ENCODE data around the gene INTS2. TPM values are rescaled to one million over a fixed set of nuclear protein-coding genes. Genes with fewer than 3 reads are reported as not detected.

The INTS2 gene
- total RNA-seq, 1 experiment from 2014 or later = 18.1 TPM

DNA sequence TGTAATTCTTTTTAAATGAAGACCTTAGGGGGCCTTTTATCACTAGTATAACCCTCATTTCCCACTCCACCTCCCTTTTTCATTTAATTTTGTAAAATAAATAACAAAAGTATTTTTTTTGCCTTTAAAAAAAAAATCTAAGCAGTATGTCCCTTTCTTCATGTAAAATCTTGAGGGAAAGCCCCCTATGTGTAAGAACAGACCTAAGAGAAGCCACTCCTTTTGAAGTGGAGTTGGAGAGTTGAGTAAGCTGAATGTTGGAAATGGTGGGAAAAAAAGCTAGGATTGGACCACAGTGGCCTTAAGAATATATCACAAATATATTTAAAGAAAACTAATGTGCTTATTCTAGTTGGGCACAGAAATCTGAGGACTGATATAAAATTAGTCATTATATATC lies 44.5 kb upstream of the INTS2 start:
- Histone ChIP-seq H3K79me2 (ENCODE audit: low read length) (peaks cover 33% of the 10 kb centered on the region), H2AFZ (ENCODE audit: low read length) (no peak overlapping the region), H3K9me2 (replicated peaks; ENCODE audit: low read length) (no peaks in the 10 kb centered on the region), H3K4me2 (ENCODE audit: low read length) (no peak overlapping the region), H3K9ac (ENCODE audit: low read length) (no peak overlapping the region), H4K20me1 (ENCODE audit: low read length) (no peaks in the 10 kb centered on the region), H3F3A (ENCODE audit: low read length, unreplicated experiment) (peaks cover 4% of the 10 kb centered on the region), H3K9me3 (ENCODE audit: low read length) (no peaks in the 10 kb centered on the region), H3K36me3 (ENCODE audit: low read depth, low read length) (peaks cover 24% of the 10 kb centered on the region), H3K27ac (ENCODE audit: low read length) (no peak overlapping the region), H3K4me3 (ENCODE audit: low read length) (no peak overlapping the region), H3K4me1 (ENCODE audit: insufficient read depth, low read length) (no peaks in the 10 kb centered on the region), H3K27me3 (ENCODE audit: low read length) (no peaks in the 10 kb centered on the region)
- POLR2A ChIA-PET (ENCODE audit: unreplicated experiment) = no interaction called here
- ATAC-seq (no peak), DNase-seq (no peak)
- intact Hi-C loops (cut with micrococcal nuclease) = no loop called here
- no TSS peak for BruUV-seq (replicated peaks)
- TF ChIP-seq, protein P1, sequence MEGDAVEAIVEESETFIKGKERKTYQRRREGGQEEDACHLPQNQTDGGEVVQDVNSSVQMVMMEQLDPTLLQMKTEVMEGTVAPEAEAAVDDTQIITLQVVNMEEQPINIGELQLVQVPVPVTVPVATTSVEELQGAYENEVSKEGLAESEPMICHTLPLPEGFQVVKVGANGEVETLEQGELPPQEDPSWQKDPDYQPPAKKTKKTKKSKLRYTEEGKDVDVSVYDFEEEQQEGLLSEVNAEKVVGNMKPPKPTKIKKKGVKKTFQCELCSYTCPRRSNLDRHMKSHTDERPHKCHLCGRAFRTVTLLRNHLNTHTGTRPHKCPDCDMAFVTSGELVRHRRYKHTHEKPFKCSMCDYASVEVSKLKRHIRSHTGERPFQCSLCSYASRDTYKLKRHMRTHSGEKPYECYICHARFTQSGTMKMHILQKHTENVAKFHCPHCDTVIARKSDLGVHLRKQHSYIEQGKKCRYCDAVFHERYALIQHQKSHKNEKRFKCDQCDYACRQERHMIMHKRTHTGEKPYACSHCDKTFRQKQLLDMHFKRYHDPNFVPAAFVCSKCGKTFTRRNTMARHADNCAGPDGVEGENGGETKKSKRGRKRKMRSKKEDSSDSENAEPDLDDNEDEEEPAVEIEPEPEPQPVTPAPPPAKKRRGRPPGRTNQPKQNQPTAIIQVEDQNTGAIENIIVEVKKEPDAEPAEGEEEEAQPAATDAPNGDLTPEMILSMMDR (conservative IDR thresholded peaks at IDR 0.05; ENCODE audit: low read depth, low read length) = no peak
- CTCF ChIA-PET = no interaction called here

DNA sequence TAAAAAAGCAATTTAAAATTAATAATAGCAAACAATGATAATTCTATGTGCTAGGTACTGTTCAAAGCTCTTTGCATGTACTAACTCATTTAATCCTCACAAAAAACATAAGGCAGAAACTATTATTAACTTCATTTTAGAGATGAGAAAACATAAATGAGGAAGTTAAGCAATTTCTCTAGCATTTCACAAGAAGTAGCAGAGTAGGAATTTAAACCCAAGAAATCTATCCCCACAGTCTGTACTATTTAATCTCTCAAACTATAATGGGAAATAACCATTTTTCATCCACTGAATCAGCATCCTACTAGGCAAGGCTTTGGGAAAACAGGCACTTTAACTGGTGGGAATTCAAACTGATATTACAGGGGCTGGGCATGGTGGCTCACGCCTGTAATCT lies 42.2 kb upstream of the INTS2 start:
- peaks cover 36% of the 10 kb centered on the region for H3K36me3 ChIP-seq (ENCODE audit: low read depth, low read length)
- no peak overlapping the region for H3K4me2 ChIP-seq (ENCODE audit: low read length)
- no peak overlapping the region for H3K9ac ChIP-seq (ENCODE audit: low read length)
- peaks cover 7% of the 10 kb centered on the region for H3F3A ChIP-seq (ENCODE audit: low read length, unreplicated experiment)
- H3K4me1 ChIP-seq (ENCODE audit: insufficient read depth, low read length) = no peaks in the 10 kb centered on the region
- ATAC-seq (no peak), DNase-seq (no peak)
- H3K27me3 ChIP-seq (ENCODE audit: low read length) = no peaks in the 10 kb centered on the region
- TF ChIP-seq, protein P1 (conservative IDR thresholded peaks at IDR 0.05; ENCODE audit: low read depth, low read length) = no peak
- TF ChIP-seq EZH2 (IDR thresholded peaks at IDR 0.05; ENCODE audit: low read length, unreplicated experiment) (no peak), EZH2phosphoT487 (IDR thresholded peaks at IDR 0.05; ENCODE audit: borderline replicate concordance, low read length) (no peak)
- no peak overlapping the region for H3K27ac ChIP-seq (ENCODE audit: low read length)
- H3K4me3 ChIP-seq (ENCODE audit: low read length) = no peak overlapping the region
- no peaks in the 10 kb centered on the region for H3K9me2 ChIP-seq (replicated peaks; ENCODE audit: low read length)
- H4K20me1 ChIP-seq (ENCODE audit: low read length) = no peaks in the 10 kb centered on the region
- H3K79me2 ChIP-seq (ENCODE audit: low read length) = peaks cover 16% of the 10 kb centered on the region; the same call in 1 of the 2 replicates
- POLR2A ChIA-PET (ENCODE audit: unreplicated experiment) = no interaction called here
- BruUV-seq (replicated peaks) = no TSS peak
- CTCF ChIA-PET = no interaction called here
- no peaks in the 10 kb centered on the region for H3K9me3 ChIP-seq (ENCODE audit: low read length)
- intact Hi-C loops (cut with micrococcal nuclease) = no loop called here
- H2AFZ ChIP-seq (ENCODE audit: low read length) = no peak overlapping the region

DNA sequence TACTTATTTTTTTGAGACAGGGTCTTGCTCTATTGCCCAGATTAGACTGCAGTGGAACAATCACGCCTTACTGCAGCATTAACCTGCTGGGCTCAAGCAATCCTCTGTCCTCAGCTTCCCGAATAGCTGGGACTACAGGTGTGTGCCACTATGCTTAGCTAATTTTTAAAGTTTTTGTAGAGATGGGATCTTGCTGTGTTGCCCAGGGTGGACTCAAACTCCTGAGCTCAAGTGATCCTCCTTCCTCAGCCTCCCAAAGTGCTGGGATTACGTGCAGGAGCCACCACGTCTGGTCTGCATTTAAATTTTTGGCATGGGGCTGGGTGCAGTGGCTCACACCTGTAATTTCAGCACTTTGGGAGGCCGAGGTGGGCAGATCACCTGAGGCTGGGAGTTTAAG lies 41.0 kb upstream of the INTS2 start:
- POLR2A ChIA-PET (ENCODE audit: unreplicated experiment) = interaction anchor here (0.6 kb wide), 1 partner anchor 106 kb away, joined by 3 read pairs; no protein-coding TSS in a partner anchor
- ATAC-seq (no peak), DNase-seq (no peak)
- Histone ChIP-seq H4K20me1 (ENCODE audit: low read length) (no peaks in the 10 kb centered on the region), H3K79me2 (ENCODE audit: low read length) (peaks cover 4% of the 10 kb centered on the region; the same call in 1 of the 2 replicates), H3K4me2 (ENCODE audit: low read length) (no peak overlapping the region), H3K4me1 (ENCODE audit: insufficient read depth, low read length) (no peaks in the 10 kb centered on the region), H3K4me3 (ENCODE audit: low read length) (no peak overlapping the region), H3F3A (ENCODE audit: low read length, unreplicated experiment) (peaks cover 7% of the 10 kb centered on the region), H3K9me3 (ENCODE audit: low read length) (no peaks in the 10 kb centered on the region), H3K9me2 (replicated peaks; ENCODE audit: low read length) (no peaks in the 10 kb centered on the region), H3K9ac (ENCODE audit: low read length) (no peak overlapping the region), H3K27me3 (ENCODE audit: low read length) (no peaks in the 10 kb centered on the region), H3K36me3 (ENCODE audit: low read depth, low read length) (peaks cover 44% of the 10 kb centered on the region), H2AFZ (ENCODE audit: low read length) (no peak overlapping the region), H3K27ac (ENCODE audit: low read length) (no peak overlapping the region)
- intact Hi-C loops (cut with micrococcal nuclease) = no loop called here
- TF ChIP-seq, protein P1 (conservative IDR thresholded peaks at IDR 0.05; ENCODE audit: low read depth, low read length) = no peak
- TF ChIP-seq EZH2 (IDR thresholded peaks at IDR 0.05; ENCODE audit: low read length, unreplicated experiment) (no peak), EZH2phosphoT487 (IDR thresholded peaks at IDR 0.05; ENCODE audit: borderline replicate concordance, low read length) (no peak)
- CTCF ChIA-PET = no interaction called here
- no TSS peak for BruUV-seq (replicated peaks)
